MV-4-11 (cell line): ENCODE measurements around the gene NRCAM.
A peak's percentile ranks its signal among the peaks of the same experiment; 100 is the strongest.

ENCODE experiments used
- DNase-seq: peaks from one replicate; lab custom pipeline; 2025; lab: John Stamatoyannopoulos, UW

NRCAM gene

DNA sequence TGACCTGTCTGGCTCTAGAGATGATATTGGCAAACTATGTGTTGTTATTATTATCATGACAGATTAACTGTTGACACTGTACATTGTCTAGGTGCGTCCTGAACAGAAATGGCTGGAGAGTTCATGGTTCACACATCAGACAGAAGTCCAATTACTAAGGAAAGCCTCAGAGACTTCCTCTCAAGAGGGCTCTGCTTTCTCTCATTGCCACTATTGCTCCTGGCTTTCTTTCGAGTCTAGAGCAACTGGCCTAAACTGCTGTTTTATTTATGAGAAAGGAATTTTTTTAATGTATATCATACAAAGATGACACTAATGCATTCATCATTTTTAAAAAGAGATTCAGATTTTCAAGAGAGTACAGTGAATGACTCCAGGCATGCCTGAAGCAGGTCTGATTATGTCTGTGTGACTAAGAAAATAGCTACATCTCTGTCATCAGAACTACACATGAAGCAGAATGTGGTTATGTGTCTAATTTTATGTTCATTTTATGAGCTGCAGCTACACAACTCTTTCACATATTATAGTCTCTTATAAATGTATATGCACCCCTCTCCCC lies 30.4 kb downstream of the NRCAM start:
- DNase-seq, result no peak

DNA sequence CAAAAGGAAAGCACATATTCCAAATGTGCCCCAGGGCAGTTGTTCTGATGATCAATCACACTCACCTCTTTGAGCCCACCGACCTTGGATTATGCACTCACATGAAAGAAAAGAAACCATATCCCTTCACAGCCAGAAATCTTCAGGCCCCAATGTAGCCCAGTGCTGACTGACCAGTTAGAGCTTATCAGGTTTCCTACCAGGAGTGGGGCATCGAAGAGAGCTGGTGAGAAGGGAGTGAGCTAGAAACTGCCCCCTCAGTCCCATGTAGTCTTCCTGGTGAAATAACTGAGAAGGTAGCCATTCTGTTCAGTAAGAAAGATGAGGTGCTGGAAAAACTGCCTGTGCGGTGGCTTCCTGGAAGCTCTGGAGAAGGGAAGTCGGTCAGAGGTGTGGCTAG lies 32.2 kb downstream of the NRCAM start:
- DNase-seq, result no peak

DNA sequence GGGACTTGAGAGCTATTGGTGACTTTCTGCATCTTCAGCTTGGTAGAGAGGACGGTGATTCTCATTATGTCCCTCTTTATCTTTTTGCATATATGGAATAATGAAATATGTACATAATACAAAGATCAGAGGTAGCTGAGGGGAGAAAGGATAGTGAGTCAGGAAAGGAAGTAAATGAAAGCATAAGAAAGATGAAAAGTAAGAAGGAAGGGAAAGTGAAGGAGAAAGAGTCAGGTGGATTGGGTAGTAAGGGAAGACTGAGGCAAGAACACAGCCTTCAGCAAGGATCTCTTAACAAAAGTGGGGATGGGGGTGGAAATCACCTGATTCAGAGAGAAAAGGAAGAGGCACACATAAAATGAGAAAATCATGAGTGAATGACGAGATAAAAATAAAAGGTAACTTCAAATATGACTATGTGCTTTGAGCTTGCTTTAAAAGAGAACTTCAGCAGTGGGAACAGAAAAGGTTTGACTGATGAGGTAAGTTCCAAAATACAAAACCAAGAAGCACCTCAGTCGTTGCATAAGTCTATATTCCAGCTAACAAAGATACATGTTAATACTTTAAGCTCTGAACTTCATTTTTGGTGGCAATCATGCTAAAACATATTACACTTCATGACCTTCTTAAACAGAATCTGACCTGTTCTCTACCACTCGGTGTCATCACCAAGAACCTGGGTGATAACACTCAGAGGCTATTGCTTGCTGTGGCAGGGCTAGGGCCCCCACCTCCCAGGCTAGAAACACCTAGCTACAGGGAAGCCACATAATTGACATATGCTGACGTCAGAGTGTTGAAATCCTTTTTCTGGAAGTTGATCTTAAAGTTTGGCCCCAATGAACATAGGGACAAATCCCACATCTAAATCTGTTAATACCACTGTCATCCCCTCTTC lies 32.9 kb downstream of the NRCAM start:
- DNase-seq, result no peak

DNA sequence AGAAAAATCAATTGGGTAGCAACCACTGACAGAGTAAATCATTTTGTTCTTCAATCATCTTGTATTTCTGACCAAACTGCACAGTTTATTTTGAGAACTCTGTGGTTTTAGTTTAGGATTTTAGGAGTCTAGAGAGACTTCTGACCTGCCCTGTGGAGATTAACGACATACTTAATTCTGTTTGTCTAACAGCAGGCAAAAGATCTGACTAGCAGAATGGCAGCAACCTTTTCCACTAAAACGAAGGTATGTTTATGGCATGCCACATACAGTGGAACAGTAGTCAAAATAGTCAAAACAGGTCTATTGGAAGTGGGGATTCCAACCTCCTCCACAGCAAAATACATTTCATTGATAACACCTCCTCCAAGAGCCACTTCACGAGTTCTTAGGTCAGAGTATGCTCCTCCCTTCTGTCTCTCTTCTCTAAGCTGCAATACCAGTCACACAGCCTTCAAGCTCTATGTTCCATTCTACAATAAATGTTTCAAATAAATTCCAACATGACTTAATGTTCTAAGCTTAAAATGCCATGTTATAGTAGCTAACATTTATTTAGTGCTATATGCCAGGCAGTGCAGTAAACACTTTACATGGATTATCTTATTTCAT lies 34.4 kb downstream of the NRCAM start:
- DNase-seq, result no peak

DNA sequence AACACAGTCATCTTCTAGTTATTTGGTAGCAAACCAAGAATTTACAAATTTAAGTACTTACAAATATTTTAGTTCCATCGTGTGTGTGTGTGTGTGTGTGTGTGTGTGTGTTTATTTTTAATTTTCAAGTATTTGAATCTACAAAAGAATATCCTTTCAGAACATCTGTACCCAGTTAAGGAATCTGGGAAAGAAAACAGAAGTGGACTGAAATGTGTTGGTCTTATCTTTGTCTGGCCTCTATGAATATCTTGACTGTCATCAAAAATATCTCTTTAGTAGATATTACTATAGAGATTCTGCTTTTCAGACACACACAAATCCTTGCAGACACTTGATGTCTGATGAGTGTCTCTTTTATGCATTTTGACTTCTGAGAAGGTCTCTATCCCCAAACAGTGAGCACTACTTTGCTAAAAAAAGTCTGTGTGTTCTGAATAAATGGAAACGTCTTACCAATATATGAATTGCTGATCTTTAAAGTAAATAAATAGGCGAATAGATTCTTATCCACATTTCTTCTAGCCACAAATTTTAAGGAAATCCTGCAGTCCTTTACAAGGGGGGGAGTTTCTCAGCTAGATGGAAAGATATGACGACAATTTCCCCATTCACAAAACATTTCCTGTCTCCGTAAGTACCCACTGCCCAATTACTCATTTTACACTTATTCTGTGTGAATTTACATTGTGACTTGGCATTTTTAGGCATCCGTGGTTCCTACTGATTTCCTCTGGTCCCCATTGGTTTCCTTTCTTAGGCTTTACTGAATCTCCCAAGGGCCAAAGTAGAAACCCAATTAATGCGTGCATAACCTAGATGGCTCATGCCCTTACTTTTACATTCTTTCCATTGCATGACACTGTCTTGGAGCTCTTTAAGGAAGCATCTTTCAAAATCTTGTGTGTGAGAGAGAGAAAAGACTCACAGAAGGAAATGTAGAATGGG lies 36.0 kb downstream of the NRCAM start:
- no peak for DNase-seq

DNA sequence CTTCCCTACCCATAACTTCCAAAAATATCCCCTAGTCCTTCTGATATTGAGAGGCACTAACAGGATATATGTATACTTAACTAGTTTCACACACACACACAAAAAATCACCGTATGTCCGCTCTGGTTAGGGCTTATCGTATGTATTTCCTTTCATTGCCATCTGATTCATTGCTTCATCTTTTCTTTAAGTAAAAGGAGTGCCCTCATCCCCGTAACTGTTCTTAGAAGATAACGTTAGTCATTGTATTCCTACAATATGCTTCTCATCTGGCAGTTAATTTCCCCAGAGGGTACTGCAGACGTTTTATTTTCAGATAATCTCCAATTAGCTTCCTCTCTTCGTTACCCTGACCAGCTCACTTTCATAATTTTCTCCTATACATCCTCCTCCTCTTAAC lies 37.3 kb downstream of the NRCAM start:
- DNase-seq, result peak; percentile 2

DNA sequence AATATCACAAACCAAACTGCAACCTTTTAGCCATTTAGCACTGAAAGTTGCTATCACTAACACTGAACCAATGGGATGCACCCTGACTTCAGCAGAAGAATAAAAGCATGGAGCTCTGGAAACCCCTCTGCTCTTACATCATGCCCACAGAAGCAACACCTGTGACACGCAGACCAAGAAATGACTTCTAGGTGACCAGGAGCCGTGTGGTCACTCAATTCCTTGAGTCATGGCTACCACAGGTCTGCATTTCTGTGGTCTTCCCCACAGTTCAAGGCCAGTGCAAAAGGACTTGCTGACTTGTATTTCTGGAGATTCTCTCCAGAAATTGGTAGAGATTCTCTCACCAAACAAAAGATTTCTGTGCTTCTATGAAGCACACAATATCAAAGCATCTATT lies 38.3 kb downstream of the NRCAM start:
- DNase-seq, result no peak

DNA sequence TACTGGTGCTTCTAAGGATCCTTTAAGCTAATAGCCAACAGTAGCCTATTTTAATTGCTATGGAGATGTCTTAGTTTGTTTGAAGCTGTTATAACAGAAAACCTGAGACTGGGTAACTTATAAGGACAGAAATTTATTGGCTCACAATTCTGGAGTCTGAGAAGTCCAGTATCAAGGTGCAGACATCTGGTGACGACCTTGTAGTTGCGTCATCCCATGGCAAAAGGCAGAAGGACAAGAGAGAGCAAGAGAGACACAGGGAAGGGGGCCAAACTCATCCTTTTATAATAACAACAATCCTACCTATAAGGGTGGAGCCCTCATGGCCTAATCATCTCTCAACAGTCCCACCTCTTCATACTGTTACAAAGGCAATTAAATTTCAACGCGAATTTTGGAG lies 39.1 kb downstream of the NRCAM start:
- no peak for DNase-seq

DNA sequence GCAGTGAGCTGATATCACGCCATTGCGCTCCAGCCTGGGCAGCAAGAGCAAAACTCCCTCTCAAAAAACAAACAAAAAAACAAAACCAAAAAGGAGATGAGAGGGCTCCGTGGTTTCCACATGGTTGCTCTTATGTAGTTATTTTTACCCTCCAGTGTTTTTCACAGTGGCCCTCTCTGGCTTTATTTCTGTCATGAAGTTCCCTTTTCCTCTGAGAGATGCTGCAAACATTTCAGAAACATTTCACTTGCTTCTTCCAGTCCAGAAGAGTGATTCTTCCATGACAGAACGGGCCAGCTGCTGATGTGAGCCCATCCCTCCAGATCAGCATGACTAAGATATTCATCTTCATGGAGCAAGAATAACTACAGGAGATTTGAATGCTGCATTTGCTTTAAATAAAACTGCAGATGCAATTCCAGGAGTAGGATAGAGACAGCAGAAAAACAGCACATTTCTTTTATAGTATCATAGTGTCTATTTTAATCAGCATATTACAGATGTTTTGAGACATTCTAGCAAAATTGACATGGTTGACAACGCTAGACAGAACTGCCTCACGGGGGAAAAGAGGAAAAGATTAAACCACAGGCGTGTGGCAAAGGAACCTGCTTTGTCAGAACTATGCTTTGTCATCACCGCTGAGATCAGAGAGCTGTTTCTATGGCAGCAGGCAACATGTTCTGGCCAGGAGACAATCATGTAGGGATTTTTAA lies 40.3 kb downstream of the NRCAM start:
- peak; percentile 67 for DNase-seq

DNA sequence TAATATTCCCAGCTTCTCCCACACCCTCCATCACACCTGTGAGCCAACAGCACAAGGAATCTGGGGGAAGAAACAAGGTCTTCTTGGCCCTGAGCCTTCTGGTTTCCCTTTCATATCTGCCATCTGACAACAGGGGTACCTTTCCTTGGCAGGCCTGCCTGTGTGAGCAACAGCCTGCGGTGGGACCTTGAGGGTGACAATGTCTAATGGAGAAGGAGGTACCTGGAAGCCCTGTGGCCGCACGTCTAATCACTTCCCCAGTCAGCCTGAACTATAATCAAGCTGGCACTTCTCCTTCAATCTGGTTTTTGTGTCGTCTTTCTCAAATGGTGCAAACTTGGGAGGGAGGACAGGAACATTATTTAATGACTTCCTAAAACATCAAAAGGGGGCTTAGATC lies 41.2 kb downstream of the NRCAM start:
- no peak for DNase-seq

DNA sequence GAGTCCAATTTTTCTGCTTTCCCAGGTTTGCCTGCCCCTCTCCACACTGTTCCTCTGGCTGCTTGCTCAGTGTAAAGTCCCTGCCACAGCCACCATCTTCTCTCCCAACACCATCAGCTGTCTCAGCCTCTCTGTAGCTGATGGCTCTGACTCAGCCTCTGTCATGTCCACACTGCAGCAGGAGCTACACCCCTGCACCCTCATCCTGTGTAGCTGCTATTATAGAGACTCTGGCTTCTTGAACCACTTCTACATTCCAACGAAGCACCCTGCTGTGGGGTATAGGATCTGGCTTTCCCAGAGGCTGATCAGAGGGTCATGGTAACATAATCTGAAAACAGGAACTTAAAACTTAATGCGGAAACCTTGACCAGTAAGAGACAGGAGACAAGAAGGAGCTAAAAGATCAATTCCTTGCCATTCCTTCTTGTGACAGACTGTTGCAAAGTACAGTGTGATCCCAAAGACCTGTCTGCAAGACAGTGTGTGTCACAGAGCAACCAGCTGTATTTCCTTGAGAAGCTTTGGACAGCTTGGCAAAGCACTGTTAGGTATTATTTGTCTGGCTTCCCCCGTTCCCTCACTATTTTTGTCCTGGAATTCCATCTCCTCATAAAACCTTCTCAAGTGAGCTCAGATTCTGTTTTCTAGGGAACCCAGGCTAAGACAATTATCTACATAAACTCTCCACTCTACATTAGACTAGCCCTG lies 42.3 kb downstream of the NRCAM start:
- DNase-seq, result peak; percentile 78

DNA sequence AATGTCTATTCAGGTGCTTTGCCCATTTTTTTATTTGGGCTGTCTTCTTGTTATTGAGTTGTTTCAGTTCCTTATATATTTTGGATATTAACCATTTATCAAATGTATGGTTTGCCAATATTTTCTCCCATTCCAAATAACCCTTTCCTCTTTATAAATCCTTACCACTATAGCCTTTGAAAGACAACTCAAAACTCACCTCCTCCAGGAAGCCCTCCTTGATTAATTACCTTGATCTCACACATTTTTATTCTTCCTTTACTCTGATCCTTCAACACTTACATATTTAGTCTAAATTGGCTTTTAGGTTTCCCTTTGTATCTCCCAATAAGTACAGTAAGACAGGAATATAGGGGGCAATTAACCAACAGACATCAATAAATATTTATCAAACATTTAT lies 42.9 kb downstream of the NRCAM start:
- no peak for DNase-seq

DNA sequence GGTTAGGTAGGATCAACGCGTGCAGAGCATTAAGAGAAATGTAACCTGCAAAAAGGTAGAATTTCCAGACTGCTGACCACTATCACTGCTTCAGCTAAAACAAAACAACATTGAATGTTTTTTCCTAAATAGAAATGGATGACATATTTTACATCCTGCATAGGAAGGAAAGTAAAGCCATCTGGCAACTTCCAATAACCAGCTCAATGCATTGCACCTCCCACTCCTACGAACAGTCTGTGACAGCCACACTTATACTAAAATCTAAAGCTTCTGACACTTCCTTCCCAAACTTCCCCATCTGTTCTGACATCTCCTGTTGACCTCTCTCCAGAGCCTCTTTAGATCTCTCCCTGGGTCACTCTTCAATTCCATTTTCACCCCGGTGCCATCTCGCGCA lies 47.1 kb downstream of the NRCAM start:
- no peak for DNase-seq

DNA sequence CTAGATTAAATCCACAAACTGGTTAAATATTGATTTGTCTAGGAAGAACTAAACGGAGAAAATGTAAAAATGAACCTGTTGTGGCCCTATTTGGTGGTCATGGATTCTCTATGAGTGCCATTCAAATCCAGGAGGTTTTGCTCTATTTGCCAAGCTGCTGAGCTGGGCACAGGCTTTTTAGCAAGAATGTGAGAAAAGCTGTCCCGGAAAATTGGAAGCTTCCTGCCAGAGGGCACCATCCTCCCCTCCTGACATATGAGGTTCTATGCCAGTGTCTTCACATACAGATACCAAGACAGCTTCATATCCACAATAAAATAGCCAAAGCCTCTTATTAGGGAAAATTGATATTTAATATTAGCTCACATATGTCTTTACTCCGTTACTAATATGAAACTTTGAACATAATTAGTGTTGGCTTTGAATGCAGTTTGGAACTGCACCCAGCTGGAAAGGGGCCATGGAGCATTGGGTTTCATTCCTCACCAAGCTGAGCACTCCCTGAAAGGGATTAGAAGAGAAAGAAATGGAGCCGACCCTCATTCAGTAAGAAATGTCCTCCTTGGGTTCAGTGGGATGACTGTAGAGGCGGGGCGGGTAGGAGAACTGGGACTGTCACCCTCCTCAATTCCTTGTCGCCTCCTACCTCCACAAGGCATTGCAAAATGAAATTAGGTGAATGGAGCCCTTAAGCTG lies 47.8 kb downstream of the NRCAM start:
- no peak for DNase-seq

DNA sequence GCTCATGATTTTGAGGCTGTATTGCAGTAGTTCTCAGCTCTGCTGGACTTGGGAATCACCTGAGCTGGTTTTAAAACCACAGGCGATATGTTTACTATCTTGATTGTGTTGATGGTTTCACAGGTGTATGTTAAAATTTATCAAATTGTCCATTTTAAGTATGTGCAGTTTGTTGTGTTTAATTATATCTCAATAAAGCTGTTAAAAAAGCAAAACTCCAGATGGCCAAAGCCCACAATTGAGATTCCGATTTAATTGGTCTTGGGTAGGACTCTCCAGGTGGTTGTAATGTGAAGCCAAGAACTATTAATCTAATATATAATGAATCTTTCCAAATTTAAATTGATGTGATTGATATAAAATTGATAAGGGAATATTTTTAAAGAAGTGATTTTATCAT lies 48.6 kb downstream of the NRCAM start:
- no peak for DNase-seq

DNA sequence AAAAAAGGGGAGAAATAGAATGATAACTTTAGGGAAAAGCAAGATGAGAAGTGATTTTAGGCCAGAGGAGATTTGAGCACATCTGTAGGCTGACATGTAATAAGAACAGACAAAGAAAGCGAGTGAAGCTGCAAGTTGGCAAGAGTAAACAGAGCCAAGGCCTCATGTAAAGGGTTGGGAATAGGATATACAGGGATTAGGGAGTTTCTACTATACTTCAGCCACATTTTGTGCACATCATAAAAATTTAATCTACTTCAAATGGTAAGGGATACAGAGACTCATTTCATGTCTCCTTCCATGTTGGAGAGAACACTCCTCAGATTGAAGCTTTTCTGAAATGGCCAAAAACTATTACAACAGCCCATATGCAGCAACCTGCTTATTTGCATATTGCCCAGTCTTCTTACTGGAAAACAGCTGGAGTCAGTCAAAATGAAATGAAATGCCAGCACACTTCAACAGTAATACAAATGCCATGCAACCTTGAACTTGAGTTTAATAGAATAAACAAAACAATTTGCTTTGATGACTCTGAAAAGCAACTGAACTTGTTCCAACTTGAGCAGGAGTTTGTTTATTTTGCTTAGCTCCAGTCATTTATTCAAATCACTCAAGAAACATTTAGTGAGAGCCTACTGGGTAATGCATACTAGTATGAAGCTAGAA lies 49.9 kb downstream of the NRCAM start:
- no peak for DNase-seq

DNA sequence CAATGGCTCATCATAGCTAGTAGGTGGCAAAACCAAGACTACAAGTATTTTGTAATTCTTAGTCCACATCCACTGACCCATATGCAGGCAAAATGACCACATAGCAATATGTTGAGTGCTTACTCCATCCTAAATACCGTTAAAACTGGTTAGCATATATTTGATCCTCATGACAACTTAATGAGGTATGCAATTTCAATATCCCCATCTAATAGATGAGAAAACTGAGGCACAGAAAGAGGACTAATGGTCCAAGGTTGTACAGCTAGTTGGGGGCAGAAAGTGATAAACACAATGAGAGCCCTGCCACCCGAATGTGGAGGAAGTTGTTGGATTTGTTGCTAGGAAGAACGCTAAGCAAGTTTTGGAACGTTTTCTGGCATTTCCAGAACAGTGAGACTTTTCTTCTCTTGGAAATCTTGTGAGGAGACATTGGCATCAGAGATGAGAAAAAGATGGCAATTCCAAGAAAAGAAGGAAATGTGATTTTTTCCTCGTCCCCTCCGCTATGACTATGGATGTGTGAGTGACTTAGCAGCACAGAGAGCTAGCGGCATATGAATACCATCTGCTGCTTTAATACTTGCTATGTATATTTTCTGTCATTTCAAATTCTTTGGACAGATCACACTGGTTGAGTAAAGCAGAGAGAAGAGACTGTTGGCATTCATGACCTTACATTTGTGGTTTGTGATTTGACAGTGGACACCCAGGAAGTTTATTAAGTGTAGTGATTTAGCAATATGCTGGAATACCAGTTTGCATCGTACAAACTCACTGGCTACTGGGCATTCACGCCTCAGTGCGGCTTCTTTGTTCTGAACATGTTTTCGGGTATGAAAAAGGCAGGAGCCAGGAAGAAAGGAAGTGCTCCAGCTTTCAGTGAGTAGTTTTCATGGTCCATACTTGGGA lies 51.5 kb downstream of the NRCAM start:
- peak; percentile 22 for DNase-seq

DNA sequence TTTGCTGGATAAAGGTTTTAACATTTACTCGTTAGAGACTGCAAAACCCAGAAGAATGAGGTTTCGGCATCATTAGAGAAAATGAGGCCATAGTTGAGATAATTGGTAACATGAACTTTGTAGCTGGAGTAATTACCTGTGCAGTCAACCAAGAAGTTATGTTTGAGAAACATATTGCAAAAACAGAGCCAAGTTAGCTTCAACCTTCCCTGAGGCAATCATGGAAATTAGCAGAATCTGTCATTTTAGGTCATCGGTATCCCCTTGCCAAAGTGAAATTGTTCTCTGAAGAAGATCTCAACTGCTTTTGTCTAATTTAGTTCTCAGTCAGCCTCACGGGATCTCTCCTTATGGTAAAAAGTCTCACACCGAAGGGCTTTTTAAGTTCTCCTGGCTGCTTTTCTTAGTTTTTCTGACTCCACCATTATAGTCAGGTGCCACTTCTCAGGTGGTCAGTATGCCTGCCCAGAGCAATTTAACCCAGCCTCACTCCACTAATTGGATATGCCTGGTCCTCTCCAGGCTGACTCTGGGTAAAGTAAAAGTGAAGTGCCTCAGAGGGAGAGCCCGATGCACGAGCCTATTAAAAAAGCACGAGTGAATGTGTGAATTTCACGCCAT lies 52.5 kb downstream of the NRCAM start:
- no peak for DNase-seq
